Transverse colon (tissue), 4 donors: ENCODE data around the gene SART3.

Experiments used
- POLR2A ChIP-seq: fragments of 450-650 bp; IDR thresholded peaks from one replicate; pipeline ENCODE4 v1.6.1; 2016; ENCODE audit warnings: antibody characterized with exemption, mild to moderate bottlenecking, moderate library complexity
- POLR2AphosphoS5 ChIP-seq, 3 donors: sonication (generic); formaldehyde crosslinking; IDR thresholded peaks; one replicate each; pipeline ENCODE4 v1.6.1; 2016; ENCODE audit warnings: antibody characterized with exemption in 3 of 3
- TF ChIP-seq, protein P1 (sequence below), 5 experiments: fragments of 200-600 bp in 3 of 5; fragments of 450-650 bp in 2 of 5; sonication (generic) in 3 of 5; IDR thresholded peaks; 1 replicate in 2 of 5; 2 replicates in 3 of 5; pipeline ENCODE4 v1.5.1; 2016 to 2017; ENCODE audit warnings: antibody characterized with exemption in 5 of 5, inconsistent platforms in 3 of 5, mild to moderate bottlenecking in 2 of 5, moderate library complexity in 1 of 5

- TF ChIP-seq, protein P1, sequence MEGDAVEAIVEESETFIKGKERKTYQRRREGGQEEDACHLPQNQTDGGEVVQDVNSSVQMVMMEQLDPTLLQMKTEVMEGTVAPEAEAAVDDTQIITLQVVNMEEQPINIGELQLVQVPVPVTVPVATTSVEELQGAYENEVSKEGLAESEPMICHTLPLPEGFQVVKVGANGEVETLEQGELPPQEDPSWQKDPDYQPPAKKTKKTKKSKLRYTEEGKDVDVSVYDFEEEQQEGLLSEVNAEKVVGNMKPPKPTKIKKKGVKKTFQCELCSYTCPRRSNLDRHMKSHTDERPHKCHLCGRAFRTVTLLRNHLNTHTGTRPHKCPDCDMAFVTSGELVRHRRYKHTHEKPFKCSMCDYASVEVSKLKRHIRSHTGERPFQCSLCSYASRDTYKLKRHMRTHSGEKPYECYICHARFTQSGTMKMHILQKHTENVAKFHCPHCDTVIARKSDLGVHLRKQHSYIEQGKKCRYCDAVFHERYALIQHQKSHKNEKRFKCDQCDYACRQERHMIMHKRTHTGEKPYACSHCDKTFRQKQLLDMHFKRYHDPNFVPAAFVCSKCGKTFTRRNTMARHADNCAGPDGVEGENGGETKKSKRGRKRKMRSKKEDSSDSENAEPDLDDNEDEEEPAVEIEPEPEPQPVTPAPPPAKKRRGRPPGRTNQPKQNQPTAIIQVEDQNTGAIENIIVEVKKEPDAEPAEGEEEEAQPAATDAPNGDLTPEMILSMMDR (IDR thresholded peaks at IDR 0.05), result no peak
- no peak for TF ChIP-seq POLR2A
- peak in 1 of 3 donors; percentile 16 for TF ChIP-seq POLR2AphosphoS5 (IDR thresholded peaks at IDR 0.05)
Observed at GRCh38 chr12:108568338-108569154, 7.6 kb upstream of the SART3 start.
